Measurements from ENCODE around the gene KCTD16.

Gene KCTD16

GRCh38 chr5:144139586-144139985, 31.1 kb upstream of the KCTD16 start:
- Mint-ChIP-seq H3K27ac (ENCODE audit: low read depth) (no peak overlapping the region), H3K27me3 (peaks cover 54% of the 10 kb centered on the region), H3K4me3 (no peak overlapping the region), H3K4me1 (peaks cover 8% of the 10 kb centered on the region), H3K36me3 (ENCODE audit: insufficient read depth) (no peaks in the 10 kb centered on the region), H3K9me3 (no peaks in the 10 kb centered on the region)
- DNase-seq (ENCODE audit: low spot score in 2 of 2) (no peak), ATAC-seq (replicated peaks; ENCODE audit: extremely low read depth, poor library complexity, severe bottlenecking) (no peak)

- ATAC-seq (replicated peaks; ENCODE audit: extremely low read depth, poor library complexity, severe bottlenecking), result no peak
- no peaks in the 10 kb centered on the region for H3K9me3 Mint-ChIP-seq
- no peak overlapping the region for H3K4me3 Mint-ChIP-seq
Observed at GRCh38 chr5:144141585-144141984, 29.1 kb upstream of the KCTD16 start.

GRCh38 chr5:144142139-144142823, 28.4 kb upstream of the KCTD16 start:
- H3K4me3 Mint-ChIP-seq, result no peak overlapping the region
- no peaks in the 10 kb centered on the region for H3K9me3 Mint-ChIP-seq
- H3K36me3 Mint-ChIP-seq (ENCODE audit: insufficient read depth), result no peaks in the 10 kb centered on the region
- H3K27me3 Mint-ChIP-seq, result peaks cover 36% of the 10 kb centered on the region
- ATAC-seq (replicated peaks; ENCODE audit: extremely low read depth, poor library complexity, severe bottlenecking), result peak; percentile 79
- H3K4me1 Mint-ChIP-seq, result peaks cover 8% of the 10 kb centered on the region
- no peak for DNase-seq (ENCODE audit: low spot score in 2 of 2)
- no peak overlapping the region for H3K27ac Mint-ChIP-seq (ENCODE audit: low read depth)

More at GRCh38 chr5:144141585-144141984, 29.1 kb upstream of the KCTD16 start:
- peaks cover 8% of the 10 kb centered on the region for H3K4me1 Mint-ChIP-seq
- no peak for DNase-seq (ENCODE audit: low spot score in 2 of 2)
- H3K36me3 Mint-ChIP-seq (ENCODE audit: insufficient read depth), result no peaks in the 10 kb centered on the region
- peaks cover 36% of the 10 kb centered on the region for H3K27me3 Mint-ChIP-seq
- no peak overlapping the region for H3K27ac Mint-ChIP-seq (ENCODE audit: low read depth)

- Mint-ChIP-seq H3K27me3 (peaks cover 36% of the 10 kb centered on the region), H3K9me3 (no peaks in the 10 kb centered on the region), H3K36me3 (ENCODE audit: insufficient read depth) (no peaks in the 10 kb centered on the region), H3K4me1 (peaks cover 8% of the 10 kb centered on the region), H3K4me3 (no peak overlapping the region), H3K27ac (ENCODE audit: low read depth) (no peak overlapping the region)
- no peak for ATAC-seq (replicated peaks; ENCODE audit: extremely low read depth, poor library complexity, severe bottlenecking)
- no peak for DNase-seq (ENCODE audit: low spot score in 2 of 2)
Observed at GRCh38 chr5:144142824-144143162, 27.9 kb upstream of the KCTD16 start.

GRCh38 chr5:144143625-144144024, 27.0 kb upstream of the KCTD16 start:
- no peak for DNase-seq (ENCODE audit: low spot score in 2 of 2)
- H3K36me3 Mint-ChIP-seq (ENCODE audit: insufficient read depth), result no peaks in the 10 kb centered on the region
- H3K27me3 Mint-ChIP-seq, result peaks cover 33% of the 10 kb centered on the region
- no peak overlapping the region for H3K4me3 Mint-ChIP-seq
- no peaks in the 10 kb centered on the region for H3K9me3 Mint-ChIP-seq
- no peak overlapping the region for H3K27ac Mint-ChIP-seq (ENCODE audit: low read depth)
- ATAC-seq (replicated peaks; ENCODE audit: extremely low read depth, poor library complexity, severe bottlenecking), result no peak
- peaks cover 8% of the 10 kb centered on the region for H3K4me1 Mint-ChIP-seq

- peaks cover 8% of the 10 kb centered on the region for H3K4me1 Mint-ChIP-seq
Observed at GRCh38 chr5:144144956-144145751, 25.5 kb upstream of the KCTD16 start.

GRCh38 chr5:144151026-144151425, 19.6 kb upstream of the KCTD16 start:
- DNase-seq (ENCODE audit: low spot score in 2 of 2), result no peak
- H3K36me3 Mint-ChIP-seq (ENCODE audit: insufficient read depth), result peaks cover 2% of the 10 kb centered on the region
- no peak overlapping the region for H3K27ac Mint-ChIP-seq (ENCODE audit: low read depth)
- H3K4me1 Mint-ChIP-seq, result no peaks in the 10 kb centered on the region
- H3K4me3 Mint-ChIP-seq, result no peak overlapping the region
- no peaks in the 10 kb centered on the region for H3K27me3 Mint-ChIP-seq
- ATAC-seq (replicated peaks; ENCODE audit: extremely low read depth, poor library complexity, severe bottlenecking), result no peak
- H3K9me3 Mint-ChIP-seq, result no peaks in the 10 kb centered on the region

More at GRCh38 chr5:144144956-144145751, 25.5 kb upstream of the KCTD16 start:
- Mint-ChIP-seq H3K4me3 (no peak overlapping the region), H3K36me3 (ENCODE audit: insufficient read depth) (no peaks in the 10 kb centered on the region), H3K27ac (ENCODE audit: low read depth) (no peak overlapping the region), H3K27me3 (peaks cover 23% of the 10 kb centered on the region), H3K9me3 (no peaks in the 10 kb centered on the region)
- DNase-seq (ENCODE audit: low spot score in 2 of 2), result no peak
- ATAC-seq (replicated peaks; ENCODE audit: extremely low read depth, poor library complexity, severe bottlenecking), result no peak

- ATAC-seq (replicated peaks; ENCODE audit: extremely low read depth, poor library complexity, severe bottlenecking) (no peak), DNase-seq (ENCODE audit: low spot score in 2 of 2) (no peak)
- Mint-ChIP-seq H3K27ac (ENCODE audit: low read depth) (peak overlapping the region; percentile 16), H3K27me3 (no peaks in the 10 kb centered on the region), H3K36me3 (ENCODE audit: insufficient read depth) (peaks cover 32% of the 10 kb centered on the region), H3K4me3 (no peak overlapping the region), H3K9me3 (no peaks in the 10 kb centered on the region), H3K4me1 (no peaks in the 10 kb centered on the region)
Observed at GRCh38 chr5:144156767-144157171, 13.9 kb upstream of the KCTD16 start.

GRCh38 chr5:144162686-144163085, 8.0 kb upstream of the KCTD16 start:
- H3K27me3 Mint-ChIP-seq, result no peaks in the 10 kb centered on the region
- H3K36me3 Mint-ChIP-seq (ENCODE audit: insufficient read depth), result peaks cover 65% of the 10 kb centered on the region

GRCh38 chr5:144166696-144167095, 4.0 kb upstream of the KCTD16 start:
- no peaks in the 10 kb centered on the region for H3K9me3 Mint-ChIP-seq
- H3K27ac Mint-ChIP-seq (ENCODE audit: low read depth), result no peak overlapping the region
- DNase-seq (ENCODE audit: low spot score in 2 of 2), result no peak
- no peak overlapping the region for H3K4me3 Mint-ChIP-seq
- H3K36me3 Mint-ChIP-seq (ENCODE audit: insufficient read depth), result peaks cover 44% of the 10 kb centered on the region
- no peaks in the 10 kb centered on the region for H3K27me3 Mint-ChIP-seq
- no peak for ATAC-seq (replicated peaks; ENCODE audit: extremely low read depth, poor library complexity, severe bottlenecking)
- H3K4me1 Mint-ChIP-seq, result peaks cover 33% of the 10 kb centered on the region

More at GRCh38 chr5:144162686-144163085, 8.0 kb upstream of the KCTD16 start:
- Mint-ChIP-seq H3K27ac (ENCODE audit: low read depth) (peak overlapping the region; percentile 30), H3K9me3 (no peaks in the 10 kb centered on the region), H3K4me1 (no peaks in the 10 kb centered on the region), H3K4me3 (no peak overlapping the region)
- DNase-seq (ENCODE audit: low spot score in 2 of 2) (no peak), ATAC-seq (replicated peaks; ENCODE audit: extremely low read depth, poor library complexity, severe bottlenecking) (no peak)

- H3K9me3 Mint-ChIP-seq, result no peaks in the 10 kb centered on the region
- peaks cover 7% of the 10 kb centered on the region for H3K27me3 Mint-ChIP-seq
- DNase-seq (ENCODE audit: low spot score in 2 of 2) (no peak), ATAC-seq (replicated peaks; ENCODE audit: extremely low read depth, poor library complexity, severe bottlenecking) (no peak)
- peak overlapping the region; percentile 96 for H3K4me3 Mint-ChIP-seq
- no peak overlapping the region for H3K27ac Mint-ChIP-seq (ENCODE audit: low read depth)
- peaks cover 31% of the 10 kb centered on the region for H3K36me3 Mint-ChIP-seq (ENCODE audit: insufficient read depth)
- H3K4me1 Mint-ChIP-seq, result peaks cover 33% of the 10 kb centered on the region
Observed at GRCh38 chr5:144167998-144168397, 2.7 kb upstream of the KCTD16 start.

- H3K36me3 Mint-ChIP-seq (ENCODE audit: insufficient read depth), result peaks cover 21% of the 10 kb centered on the region
- no peak for DNase-seq (ENCODE audit: low spot score in 2 of 2)
- H3K27ac Mint-ChIP-seq (ENCODE audit: low read depth), result peak overlapping the region; percentile 98
- no peaks in the 10 kb centered on the region for H3K9me3 Mint-ChIP-seq
- peak; percentile 4 for ATAC-seq (replicated peaks; ENCODE audit: extremely low read depth, poor library complexity, severe bottlenecking)
- peaks cover 33% of the 10 kb centered on the region for H3K4me1 Mint-ChIP-seq
- peaks cover 10% of the 10 kb centered on the region for H3K27me3 Mint-ChIP-seq
- peak overlapping the region; percentile 96 for H3K4me3 Mint-ChIP-seq
Observed at GRCh38 chr5:144169904-144170275, 783 bp upstream of the KCTD16 start.

GRCh38 chr5:144173766-144174165, 3.1 kb downstream of the KCTD16 start:
- DNase-seq (ENCODE audit: low spot score in 2 of 2) (no peak), ATAC-seq (replicated peaks; ENCODE audit: extremely low read depth, poor library complexity, severe bottlenecking) (no peak)
- Mint-ChIP-seq H3K9me3 (no peaks in the 10 kb centered on the region), H3K27ac (ENCODE audit: low read depth) (no peak overlapping the region), H3K36me3 (ENCODE audit: insufficient read depth) (peaks cover 8% of the 10 kb centered on the region), H3K4me1 (peaks cover 28% of the 10 kb centered on the region), H3K27me3 (peaks cover 10% of the 10 kb centered on the region), H3K4me3 (no peak overlapping the region)
